ENCODE data around the gene LRRFIP1. TPM values are rescaled to one million over a fixed set of nuclear protein-coding genes. Genes with fewer than 3 reads are reported as not detected.

LRRFIP1 gene
- total and polyA plus RNA-seq, 2 of the 13 experiments (the other 11 are each of a cell fraction or from before 2014, with no cell fraction given) = 15.9 to 40.5 TPM

DNA sequence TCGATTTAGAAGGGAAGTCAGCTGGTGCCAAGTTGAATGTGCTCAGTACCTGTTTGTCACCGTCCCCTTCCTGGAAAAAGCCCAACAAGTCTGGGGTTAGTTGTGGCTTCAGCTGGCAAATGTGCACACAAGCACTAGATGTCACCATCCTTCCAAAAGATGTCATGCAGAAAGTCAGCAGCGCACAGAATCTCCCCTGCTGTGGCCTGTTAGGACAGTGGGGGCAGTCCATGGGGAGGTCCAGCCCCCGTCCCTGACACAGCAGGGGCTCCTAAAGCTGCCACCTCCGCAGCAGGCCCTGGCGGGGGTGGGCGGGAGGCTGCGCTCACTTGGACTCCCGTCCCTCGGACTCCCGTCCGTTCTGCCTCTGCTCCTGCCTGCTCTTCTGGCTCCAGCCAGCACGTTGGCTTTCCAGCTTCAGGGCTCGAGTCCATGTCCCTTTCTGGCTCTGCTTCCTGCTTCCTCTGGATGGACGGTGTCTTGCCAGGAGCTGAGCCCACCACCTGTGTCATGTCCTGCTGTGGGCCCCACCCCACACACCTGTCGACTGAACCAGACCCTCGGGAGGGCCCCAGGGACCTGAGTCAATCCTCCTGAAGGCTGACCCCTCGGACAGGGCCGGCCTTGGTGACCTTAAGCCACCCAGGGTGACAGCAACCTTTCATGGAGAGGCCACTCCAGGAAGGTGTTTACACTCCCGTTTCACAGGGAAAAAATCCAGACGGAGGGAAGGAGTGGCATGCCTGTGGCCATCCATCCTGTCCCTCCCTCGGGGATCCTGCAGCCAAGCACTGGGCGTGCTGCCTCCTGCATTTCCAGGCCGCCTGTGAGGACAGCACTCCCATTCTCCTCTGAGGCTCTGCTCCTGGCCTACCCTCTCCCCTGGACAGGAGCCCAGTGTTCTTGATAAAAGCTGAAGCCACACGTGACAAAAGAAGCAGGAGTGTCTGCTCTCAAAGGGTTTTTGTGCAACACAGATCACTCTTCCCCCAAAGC, 45.3 kb upstream of the LRRFIP1 start (continued):
- TF ChIP-seq, protein P1, sequence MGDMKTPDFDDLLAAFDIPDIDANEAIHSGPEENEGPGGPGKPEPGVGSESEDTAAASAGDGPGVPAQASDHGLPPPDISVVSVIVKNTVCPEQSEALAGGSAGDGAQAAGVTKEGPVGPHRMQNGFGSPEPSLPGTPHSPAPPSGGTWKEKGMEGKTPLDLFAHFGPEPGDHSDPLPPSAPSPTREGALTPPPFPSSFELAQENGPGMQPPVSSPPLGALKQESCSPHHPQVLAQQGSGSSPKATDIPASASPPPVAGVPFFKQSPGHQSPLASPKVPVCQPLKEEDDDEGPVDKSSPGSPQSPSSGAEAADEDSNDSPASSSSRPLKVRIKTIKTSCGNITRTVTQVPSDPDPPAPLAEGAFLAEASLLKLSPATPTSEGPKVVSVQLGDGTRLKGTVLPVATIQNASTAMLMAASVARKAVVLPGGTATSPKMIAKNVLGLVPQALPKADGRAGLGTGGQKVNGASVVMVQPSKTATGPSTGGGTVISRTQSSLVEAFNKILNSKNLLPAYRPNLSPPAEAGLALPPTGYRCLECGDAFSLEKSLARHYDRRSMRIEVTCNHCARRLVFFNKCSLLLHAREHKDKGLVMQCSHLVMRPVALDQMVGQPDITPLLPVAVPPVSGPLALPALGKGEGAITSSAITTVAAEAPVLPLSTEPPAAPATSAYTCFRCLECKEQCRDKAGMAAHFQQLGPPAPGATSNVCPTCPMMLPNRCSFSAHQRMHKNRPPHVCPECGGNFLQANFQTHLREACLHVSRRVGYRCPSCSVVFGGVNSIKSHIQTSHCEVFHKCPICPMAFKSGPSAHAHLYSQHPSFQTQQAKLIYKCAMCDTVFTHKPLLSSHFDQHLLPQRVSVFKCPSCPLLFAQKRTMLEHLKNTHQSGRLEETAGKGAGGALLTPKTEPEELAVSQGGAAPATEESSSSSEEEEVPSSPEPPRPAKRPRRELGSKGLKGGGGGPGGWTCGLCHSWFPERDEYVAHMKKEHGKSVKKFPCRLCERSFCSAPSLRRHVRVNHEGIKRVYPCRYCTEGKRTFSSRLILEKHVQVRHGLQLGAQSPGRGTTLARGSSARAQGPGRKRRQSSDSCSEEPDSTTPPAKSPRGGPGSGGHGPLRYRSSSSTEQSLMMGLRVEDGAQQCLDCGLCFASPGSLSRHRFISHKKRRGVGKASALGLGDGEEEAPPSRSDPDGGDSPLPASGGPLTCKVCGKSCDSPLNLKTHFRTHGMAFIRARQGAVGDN (CRISPR knock-in tag; IDR thresholded peaks at IDR 0.05) = peak; percentile 92
- peak; percentile 83 for TF ChIP-seq ZMAT3 (CRISPR knock-in tag; conservative IDR thresholded peaks at IDR 0.05)

DNA sequence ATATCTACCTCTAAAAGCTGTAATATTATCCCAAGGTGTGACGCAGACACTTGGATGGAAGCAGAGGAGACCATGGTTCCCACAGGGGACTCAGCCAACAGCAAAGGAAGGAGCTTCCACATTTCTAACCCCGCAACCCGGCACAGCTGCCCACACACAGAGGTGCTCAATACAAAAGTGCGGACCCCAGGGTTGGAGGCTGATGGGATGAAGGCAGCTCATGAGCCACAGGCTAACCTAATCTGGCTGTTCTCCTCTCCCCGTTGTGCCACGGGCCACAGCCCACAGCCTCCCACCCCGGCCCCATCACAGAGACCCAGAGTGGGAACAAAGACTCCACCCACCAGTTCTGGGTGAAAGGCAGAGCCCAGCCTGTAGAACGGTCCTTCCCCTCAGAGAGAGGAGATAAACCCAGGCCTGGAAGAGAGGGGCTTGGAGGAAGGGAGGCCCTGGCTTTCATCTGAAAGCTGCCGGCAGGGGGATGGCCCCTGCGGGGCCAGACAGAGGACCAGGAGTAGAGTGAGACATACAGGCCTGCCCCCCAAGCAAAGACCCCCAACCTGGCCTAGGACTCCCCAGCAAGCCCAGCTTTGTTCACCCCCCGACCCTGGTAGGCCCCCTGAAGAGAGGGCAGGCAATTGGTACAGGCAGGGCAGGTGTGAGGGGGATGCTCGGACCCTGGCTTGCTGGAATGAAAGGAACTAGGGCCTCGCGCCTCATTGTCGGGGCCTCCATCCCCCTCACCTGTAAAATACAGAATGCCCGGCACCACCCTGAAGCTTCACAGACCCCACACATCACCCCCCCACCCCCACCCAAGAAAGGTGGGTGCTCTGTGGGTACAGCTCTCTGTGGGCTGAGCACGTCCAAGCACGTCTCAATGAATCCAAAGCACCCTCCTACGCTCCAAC, 43.7 kb upstream of the LRRFIP1 start:
- over 99% methylated on average over 10 of the region's 19 CpGs for WGBS (ENCODE audit: low lambda C conversion rate)
- TF ChIP-seq, protein P1 (CRISPR knock-in tag; IDR thresholded peaks at IDR 0.05) = peak; percentile 18; the same call in 1 of the 2 replicates
- TF ChIP-seq TCF7L2 (IDR thresholded peaks at IDR 0.05; ENCODE audit: low read depth, low read length) = no peak
- in situ Hi-C loops (cut with HindIII; ENCODE audit: extremely low pct_ligation_motif_present, low pct_unique_long_range_greater_than_20kb) = loop anchor here (5.0 kb wide), 1 partner anchor 89 kb away; no protein-coding TSS in a partner anchor

More for the DNA sequence above, 43.7 kb upstream of the LRRFIP1 start:
- peaks cover 73% of the 10 kb centered on the region for H3K4me1 ChIP-seq (ENCODE audit: insufficient read depth, low read length)
- no peaks in the 10 kb centered on the region for H3K27me3 ChIP-seq (ENCODE audit: control insufficient read depth in 1 of 2, insufficient read depth in 2 of 2, low read length in 2 of 2)
- DNase-seq (ENCODE audit: low spot score) (no peak), ATAC-seq (no peak), FAIRE-seq (no peak)
- H3K36me3 ChIP-seq (replicated peaks in 1 of 2; ENCODE audit: control insufficient read depth in 1 of 2, insufficient read depth in 2 of 2, low read length in 2 of 2) = peaks cover 22 to 39% of the 10 kb centered on the region in 2 experiments
- no peak overlapping the region for H2AFZ ChIP-seq (ENCODE audit: low read length)
- CTCF ChIA-PET (ENCODE audit: low intra/inter-chr PET ratio, low total read pairs) = no interaction called here
- POLR2A ChIA-PET = no interaction called here
- H3K9me3 ChIP-seq (ENCODE audit: low read length) = no peaks in the 10 kb centered on the region
- no peak overlapping the region; a peak in 1 of 6 replicates for H3K4me3 ChIP-seq (replicated peaks in 1 of 3; ENCODE audit: insufficient read depth in 1 of 3, low read depth in 2 of 3, low read length in 3 of 3)
- BruUV-seq (replicated peaks) = no TSS peak
- H3K9ac ChIP-seq (ENCODE audit: insufficient read depth, low read depth, low read length) = no peak overlapping the region
- intact Hi-C loops (cut with micrococcal nuclease; ENCODE audit: unreplicated experiment) = no loop called here
- H3K79me2 ChIP-seq (ENCODE audit: insufficient read depth, low read length) = peaks cover 41% of the 10 kb centered on the region
- no peak overlapping the region for H3K4me2 ChIP-seq (ENCODE audit: low read depth, low read length)
- H4K20me1 ChIP-seq (ENCODE audit: insufficient read depth, low read length) = peaks cover 16% of the 10 kb centered on the region; the same call in 1 of the 2 replicates
- H3K27ac ChIP-seq (ENCODE audit: extremely low read length, insufficient read depth, low read length) = no peak overlapping the region

All from HepG2 (cell line).